Measurements from ENCODE around the gene SCUBE3.

Gene SCUBE3

DNA sequence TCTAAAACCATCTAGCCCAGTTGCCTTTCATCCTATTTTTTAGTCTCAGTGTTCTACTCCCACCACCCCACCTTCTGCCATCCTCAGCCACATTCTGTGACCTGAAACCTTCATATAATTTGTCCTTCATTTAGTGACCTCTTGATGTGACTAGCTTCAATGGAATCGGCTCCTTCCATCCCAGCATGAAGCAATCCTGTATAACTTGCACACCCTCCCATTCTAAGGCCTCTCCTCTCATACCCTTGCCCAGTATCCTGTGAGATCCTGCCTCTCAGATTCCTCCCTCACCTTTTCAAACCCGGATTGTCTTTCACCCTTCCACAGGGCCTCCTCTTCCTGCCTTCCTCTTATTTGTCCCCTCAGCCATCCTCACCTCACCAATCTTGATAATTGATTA, 48.8 kb downstream of the SCUBE3 start:
- H3K79me2 ChIP-seq (ENCODE audit: insufficient read depth, low read length) = peaks cover 33% of the 10 kb centered on the region
- no peaks in the 10 kb centered on the region for H3K9me2 ChIP-seq (replicated peaks; ENCODE audit: low read depth, low read length)
- no peak overlapping the region for H2AFZ ChIP-seq (ENCODE audit: low read length)
- H3K27me3 ChIP-seq (ENCODE audit: insufficient read depth, low read length, poor library complexity, severe bottlenecking) = no peaks in the 10 kb centered on the region
- H3K4me3 ChIP-seq (ENCODE audit: low read length, poor library complexity, severe bottlenecking) = no peak overlapping the region
- H3K9me3 ChIP-seq (ENCODE audit: insufficient read depth, low read depth, low read length) = no peaks in the 10 kb centered on the region
- TF ChIP-seq EZH2phosphoT487 (IDR thresholded peaks at IDR 0.05; ENCODE audit: borderline replicate concordance) = no peak
- TF ChIP-seq, protein P1, sequence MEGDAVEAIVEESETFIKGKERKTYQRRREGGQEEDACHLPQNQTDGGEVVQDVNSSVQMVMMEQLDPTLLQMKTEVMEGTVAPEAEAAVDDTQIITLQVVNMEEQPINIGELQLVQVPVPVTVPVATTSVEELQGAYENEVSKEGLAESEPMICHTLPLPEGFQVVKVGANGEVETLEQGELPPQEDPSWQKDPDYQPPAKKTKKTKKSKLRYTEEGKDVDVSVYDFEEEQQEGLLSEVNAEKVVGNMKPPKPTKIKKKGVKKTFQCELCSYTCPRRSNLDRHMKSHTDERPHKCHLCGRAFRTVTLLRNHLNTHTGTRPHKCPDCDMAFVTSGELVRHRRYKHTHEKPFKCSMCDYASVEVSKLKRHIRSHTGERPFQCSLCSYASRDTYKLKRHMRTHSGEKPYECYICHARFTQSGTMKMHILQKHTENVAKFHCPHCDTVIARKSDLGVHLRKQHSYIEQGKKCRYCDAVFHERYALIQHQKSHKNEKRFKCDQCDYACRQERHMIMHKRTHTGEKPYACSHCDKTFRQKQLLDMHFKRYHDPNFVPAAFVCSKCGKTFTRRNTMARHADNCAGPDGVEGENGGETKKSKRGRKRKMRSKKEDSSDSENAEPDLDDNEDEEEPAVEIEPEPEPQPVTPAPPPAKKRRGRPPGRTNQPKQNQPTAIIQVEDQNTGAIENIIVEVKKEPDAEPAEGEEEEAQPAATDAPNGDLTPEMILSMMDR (conservative IDR thresholded peaks at IDR 0.05; ENCODE audit: low read length) = no peak
- H3K4me2 ChIP-seq (ENCODE audit: low read depth, low read length, poor library complexity, severe bottlenecking) = peak overlapping the region; percentile 6
- peaks cover 23% of the 10 kb centered on the region for H3K4me1 ChIP-seq (ENCODE audit: insufficient read depth, low read length, poor library complexity, severe bottlenecking)
- peaks cover 3% of the 10 kb centered on the region for H4K20me1 ChIP-seq (ENCODE audit: insufficient read depth, low read length, poor library complexity, severe bottlenecking)
- H3K36me3 ChIP-seq (ENCODE audit: insufficient read depth, low read length) = no peaks in the 10 kb centered on the region
- peak overlapping the region; percentile 19 for H3K9ac ChIP-seq (ENCODE audit: low read depth, low read length, poor library complexity, severe bottlenecking)
- peaks cover 6% of the 10 kb centered on the region; the same call in 1 of the 2 replicates for H3F3A ChIP-seq (ENCODE audit: low read depth)

DNA sequence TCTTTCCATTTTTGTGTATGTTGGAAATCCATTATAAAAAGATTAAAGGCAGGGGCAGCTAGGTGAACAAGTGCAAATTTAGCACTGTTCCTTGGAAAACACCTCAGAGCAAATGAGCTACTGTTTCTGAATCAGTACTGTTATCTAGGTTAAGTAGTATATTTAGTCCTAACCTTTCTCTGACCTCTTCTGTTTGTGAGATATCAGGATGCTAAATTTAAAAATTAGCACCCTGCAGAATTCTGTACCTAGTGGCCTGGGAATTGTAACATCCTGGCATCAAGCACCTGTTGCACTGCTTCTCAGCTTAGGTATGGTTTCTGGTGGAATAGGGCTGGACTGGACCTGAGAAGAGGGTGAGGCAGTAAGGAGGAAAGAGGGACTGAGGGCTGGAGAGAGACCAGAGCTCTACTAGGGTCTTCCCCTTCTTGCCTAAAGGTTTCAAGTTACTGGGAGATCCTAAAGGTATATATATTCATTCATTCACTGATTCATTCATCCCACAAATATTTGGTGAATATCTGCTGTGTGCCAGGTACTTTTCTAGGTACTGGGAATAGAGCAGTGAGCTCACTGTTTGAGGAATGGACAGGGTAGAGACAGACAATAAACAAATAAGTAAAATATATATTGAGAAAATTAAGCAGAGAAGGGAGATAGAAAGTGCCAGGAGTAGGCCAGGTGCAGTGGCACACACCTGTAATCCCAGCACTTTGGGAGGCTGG, 51.0 kb downstream of the SCUBE3 start:
- Histone ChIP-seq H3K36me3 (ENCODE audit: insufficient read depth, low read length) (no peaks in the 10 kb centered on the region), H2AFZ (ENCODE audit: low read length) (no peak overlapping the region), H3K9ac (ENCODE audit: low read depth, low read length, poor library complexity, severe bottlenecking) (no peak overlapping the region), H3K79me2 (ENCODE audit: insufficient read depth, low read length) (peaks cover 17% of the 10 kb centered on the region; the same call in 1 of the 2 replicates), H3K4me2 (ENCODE audit: low read depth, low read length, poor library complexity, severe bottlenecking) (no peak overlapping the region), H3K4me1 (ENCODE audit: insufficient read depth, low read length, poor library complexity, severe bottlenecking) (peaks cover 18% of the 10 kb centered on the region), H3K9me2 (replicated peaks; ENCODE audit: low read depth, low read length) (no peaks in the 10 kb centered on the region), H3F3A (ENCODE audit: low read depth) (peaks cover 6% of the 10 kb centered on the region; the same call in 1 of the 2 replicates), H3K9me3 (ENCODE audit: insufficient read depth, low read depth, low read length) (no peaks in the 10 kb centered on the region), H3K27me3 (ENCODE audit: insufficient read depth, low read length, poor library complexity, severe bottlenecking) (no peaks in the 10 kb centered on the region), H3K4me3 (ENCODE audit: low read length, poor library complexity, severe bottlenecking) (no peak overlapping the region), H4K20me1 (ENCODE audit: insufficient read depth, low read length, poor library complexity, severe bottlenecking) (no peaks in the 10 kb centered on the region)
- TF ChIP-seq, protein P1 (conservative IDR thresholded peaks at IDR 0.05; ENCODE audit: low read length) = no peak
- no peak for TF ChIP-seq EZH2phosphoT487 (IDR thresholded peaks at IDR 0.05; ENCODE audit: borderline replicate concordance)

DNA sequence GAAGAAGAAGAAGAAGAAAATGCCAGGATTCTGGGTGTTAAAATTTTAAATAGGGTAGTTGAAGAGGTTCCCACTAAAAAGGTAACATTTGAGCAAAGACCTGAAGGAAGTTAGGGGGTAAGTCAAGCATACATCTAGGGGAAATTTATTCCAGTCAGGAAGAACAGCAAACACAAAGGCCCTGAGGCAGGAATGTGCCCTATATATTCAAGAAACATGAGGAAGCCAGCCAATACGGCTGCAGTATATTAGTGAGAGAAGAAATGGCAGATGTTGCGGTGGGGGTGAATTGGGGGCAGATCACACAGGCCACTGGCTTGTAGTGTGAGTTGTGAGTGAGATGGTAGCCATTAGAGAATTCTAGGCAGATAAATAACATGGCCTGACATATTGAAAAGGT, 51.8 kb downstream of the SCUBE3 start:
- Histone ChIP-seq H3K27me3 (ENCODE audit: insufficient read depth, low read length, poor library complexity, severe bottlenecking) (no peaks in the 10 kb centered on the region), H3K9me2 (replicated peaks; ENCODE audit: low read depth, low read length) (no peaks in the 10 kb centered on the region), H2AFZ (ENCODE audit: low read length) (no peak overlapping the region), H3K9me3 (ENCODE audit: insufficient read depth, low read depth, low read length) (no peaks in the 10 kb centered on the region), H3K4me2 (ENCODE audit: low read depth, low read length, poor library complexity, severe bottlenecking) (no peak overlapping the region), H3K4me1 (ENCODE audit: insufficient read depth, low read length, poor library complexity, severe bottlenecking) (peaks cover 11% of the 10 kb centered on the region), H4K20me1 (ENCODE audit: insufficient read depth, low read length, poor library complexity, severe bottlenecking) (no peaks in the 10 kb centered on the region), H3K9ac (ENCODE audit: low read depth, low read length, poor library complexity, severe bottlenecking) (no peak overlapping the region), H3K4me3 (ENCODE audit: low read length, poor library complexity, severe bottlenecking) (no peak overlapping the region), H3K36me3 (ENCODE audit: insufficient read depth, low read length) (no peaks in the 10 kb centered on the region), H3K79me2 (ENCODE audit: insufficient read depth, low read length) (peaks cover 9% of the 10 kb centered on the region; the same call in 1 of the 2 replicates), H3F3A (ENCODE audit: low read depth) (peaks cover 6% of the 10 kb centered on the region; the same call in 1 of the 2 replicates)
- no peak for TF ChIP-seq EZH2phosphoT487 (IDR thresholded peaks at IDR 0.05; ENCODE audit: borderline replicate concordance)
- TF ChIP-seq, protein P1 (conservative IDR thresholded peaks at IDR 0.05; ENCODE audit: low read length) = no peak
